IgD-negative memory B cell (primary cell): ENCODE measurements around the gene C2orf42. TPM values are rescaled to one million over a fixed set of nuclear protein-coding genes. Genes with fewer than 3 reads are reported as not detected.
"Not testable (repeated sequence)": the region's sequence is repeated elsewhere in the genome, so short reads cannot be mapped to it uniquely, and the experiment has no call there.

ENCODE experiments used
- H3K27ac Mint-ChIP-seq, 3 donors: one replicate each; pipeline ENCODE4 v1.8.0; 2020 to 2022; ENCODE audit warnings: mild to moderate bottlenecking in 3 of 3, mixed read lengths in 3 of 3, moderate library complexity in 1 of 3
- H3K27me3 Mint-ChIP-seq: one replicate; pipeline ENCODE4 v1.8.0; 2021; ENCODE audit warnings: mixed read lengths
- H3K36me3 Mint-ChIP-seq: one replicate; pipeline ENCODE4 v1.8.0; 2020; ENCODE audit warnings: mild to moderate bottlenecking, mixed read lengths
- H3K4me1 Mint-ChIP-seq, 3 donors: one replicate each; pipeline ENCODE4 v1.8.0; 2020 to 2022; ENCODE audit warnings: mixed read lengths in 3 of 3, mild to moderate bottlenecking in 1 of 3
- H3K4me3 Mint-ChIP-seq, 4 donors: one replicate each; pipeline ENCODE4 v1.8.0; 2020 to 2022; ENCODE audit warnings: mild to moderate bottlenecking in 4 of 4, mixed read lengths in 4 of 4, moderate library complexity in 3 of 4
- H3K9me3 Mint-ChIP-seq, 3 donors: one replicate each; pipeline ENCODE4 v1.8.0; 2020 to 2021; ENCODE audit warnings: mixed read lengths in 3 of 3, mild to moderate bottlenecking in 1 of 3
- polyA plus RNA-seq: library from polyadenylated mRNA; unstranded; fragments of 300-500 nt; fragmentation: Illumina TruSeq; gene quantifications from one replicate; pipeline ENCODE4 v1.2.3, GENCODE V29; 2021

C2orf42 gene
- 30.7 TPM for polyA plus RNA-seq

DNA sequence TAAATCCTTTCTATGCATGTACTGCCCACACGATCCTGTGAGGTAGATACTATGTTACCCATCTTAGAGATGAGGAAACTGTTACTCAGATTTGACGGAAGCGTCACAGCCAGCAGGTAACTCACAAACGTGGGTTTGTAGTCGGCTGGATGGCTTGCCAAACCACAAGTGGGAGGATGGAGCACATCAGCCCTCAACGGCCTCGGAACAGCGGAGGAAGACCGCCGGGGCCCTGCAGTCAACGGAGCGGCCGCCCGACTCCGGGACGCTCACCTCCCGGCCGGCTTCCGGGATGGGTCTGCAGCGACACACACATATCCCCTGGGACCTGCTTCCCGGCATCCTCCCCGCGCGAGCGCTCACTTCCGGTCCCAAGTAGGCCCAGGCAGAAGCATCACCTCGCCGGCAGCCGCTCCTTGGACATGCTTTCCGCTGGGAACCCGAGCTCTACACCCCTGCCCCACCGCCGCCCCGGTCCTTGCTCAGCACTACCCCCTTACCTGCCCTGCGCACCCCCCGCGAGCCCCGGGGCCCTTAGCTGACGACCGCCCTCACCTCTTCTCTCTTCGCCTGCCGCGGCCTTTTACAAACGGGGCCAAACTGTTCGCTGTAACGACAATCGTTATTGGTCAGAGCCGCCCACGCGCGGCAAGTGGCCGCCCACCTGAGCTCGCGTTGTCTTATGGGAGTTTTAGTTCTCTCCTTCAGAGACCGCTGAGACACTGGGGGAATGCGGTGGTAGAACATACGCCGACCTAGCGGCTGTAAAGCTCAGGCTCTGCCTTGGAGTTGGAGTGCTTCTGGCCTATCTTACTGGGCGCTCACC lies at the start of gene C2orf42:
C2orf42 (minus strand) TSS at position 602 of the 826 bp plus-strand sequence. CDS start 9,034 bp downstream, outside the sequence.
- peaks cover 10 to 17% (median 14%) of the 10 kb centered on the region in 3 donors for H3K4me1 Mint-ChIP-seq

DNA sequence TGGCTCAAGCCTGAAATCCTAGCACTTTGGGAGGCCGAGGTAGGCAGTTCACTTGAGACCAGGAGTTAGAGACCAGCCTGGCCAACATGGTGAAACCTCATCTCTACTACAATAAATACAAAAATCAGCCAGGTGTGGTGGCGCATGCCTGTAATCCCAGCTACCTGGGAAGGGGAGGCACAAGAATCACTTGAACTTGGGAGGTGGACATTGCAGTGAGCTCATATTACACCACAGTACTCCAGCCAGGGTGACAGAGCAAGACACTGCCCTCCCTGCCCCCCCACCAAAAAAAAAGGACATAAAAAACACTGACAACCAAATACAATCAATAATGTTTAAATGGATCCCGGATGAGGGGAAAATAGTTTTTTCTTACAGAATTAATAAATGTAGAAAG lies 49.8 kb upstream of the C2orf42 start:
- no peaks in the 10 kb centered on the region for H3K9me3 Mint-ChIP-seq
- no peak overlapping the region for H3K27ac Mint-ChIP-seq
- no peak overlapping the region for H3K4me3 Mint-ChIP-seq
- H3K27me3 Mint-ChIP-seq, result no peaks in the 10 kb centered on the region
- peaks cover 20 to 21% (median 21%) of the 10 kb centered on the region in 3 donors for H3K4me1 Mint-ChIP-seq
- H3K36me3 Mint-ChIP-seq, result no peaks in the 10 kb centered on the region

More for the DNA sequence above, at the start of gene C2orf42:
- no peaks in the 10 kb centered on the region for H3K9me3 Mint-ChIP-seq
- peak within 1 kb of the TSS; percentile 89 to 98 (median 96) for H3K4me3 Mint-ChIP-seq
- H3K27ac Mint-ChIP-seq, result peak within 1 kb of the TSS; percentile 96 to 100 (median 100)
- H3K27me3 Mint-ChIP-seq, result no peaks in the 10 kb centered on the region
- H3K36me3 Mint-ChIP-seq, result no peaks in the 10 kb centered on the region

DNA sequence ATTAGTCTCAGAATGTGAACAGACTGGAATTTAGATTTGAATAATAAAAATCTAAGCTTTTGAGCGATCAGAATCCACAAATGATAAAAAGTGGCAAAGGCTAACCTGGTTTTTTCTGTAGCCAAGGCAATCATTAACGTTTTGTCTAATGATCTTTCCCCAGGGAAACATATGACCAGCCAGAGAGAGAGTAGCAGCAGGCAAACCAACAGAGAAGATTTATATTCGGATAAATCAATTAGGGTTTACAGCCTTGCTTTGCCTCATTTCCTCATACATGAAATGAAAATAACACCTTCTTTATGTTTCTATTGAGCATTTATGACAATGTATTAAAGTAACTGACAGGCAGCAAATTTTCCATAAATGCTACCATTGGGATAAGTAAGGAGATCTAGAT lies 43.1 kb upstream of the C2orf42 start:
- H3K36me3 Mint-ChIP-seq, result no peaks in the 10 kb centered on the region
- H3K27ac Mint-ChIP-seq, result no peak overlapping the region
- H3K27me3 Mint-ChIP-seq, result no peaks in the 10 kb centered on the region
- H3K4me3 Mint-ChIP-seq, result no peak overlapping the region
- H3K9me3 Mint-ChIP-seq, result no peaks in the 10 kb centered on the region
- peaks cover 0 to 1% (median 0%) of the 10 kb centered on the region in 3 donors for H3K4me1 Mint-ChIP-seq

DNA sequence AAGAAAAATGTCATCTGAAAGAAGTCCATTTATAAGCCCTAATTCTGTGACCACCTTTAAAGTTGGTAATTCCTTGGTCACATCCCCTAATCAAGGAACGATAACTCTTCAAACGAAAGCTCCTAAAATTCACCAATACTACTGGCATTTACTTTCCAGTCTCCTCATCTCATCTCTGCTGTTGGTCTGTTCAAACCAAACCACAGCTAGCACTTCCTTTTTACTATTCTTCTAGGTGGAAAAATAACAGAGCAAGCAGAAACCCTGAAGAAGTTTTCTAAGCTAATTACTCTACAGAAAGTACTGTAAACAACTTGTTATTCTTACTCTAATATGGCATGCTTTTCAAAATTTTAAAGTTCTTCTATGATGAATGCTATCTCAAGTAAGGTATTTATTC lies 36.0 kb upstream of the C2orf42 start:
- peaks cover 1% of the 10 kb centered on the region for H3K36me3 Mint-ChIP-seq

DNA sequence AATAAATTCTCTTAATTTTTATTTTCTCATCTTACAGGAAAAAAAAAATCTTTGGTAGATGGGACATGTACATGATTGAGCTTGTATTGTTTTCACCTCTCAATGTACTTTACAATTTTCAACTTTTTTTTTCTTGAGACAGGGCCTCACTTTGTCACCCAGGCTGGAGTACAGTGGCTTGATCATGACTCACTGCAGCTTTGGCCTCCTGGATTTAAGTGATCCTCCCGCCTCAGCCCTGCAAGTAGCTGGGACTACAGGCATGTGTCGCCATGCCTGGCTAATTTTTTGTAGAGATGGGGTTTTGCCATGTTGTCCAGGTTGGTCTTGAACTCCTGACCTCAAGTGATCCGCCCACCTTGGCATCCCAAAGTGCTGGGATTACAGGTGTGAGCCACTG lies 32.5 kb upstream of the C2orf42 start:
- not testable (repeated sequence) for H3K27ac Mint-ChIP-seq, H3K4me1 Mint-ChIP-seq, H3K36me3 Mint-ChIP-seq, H3K9me3 Mint-ChIP-seq, H3K4me3 Mint-ChIP-seq, H3K27me3 Mint-ChIP-seq

More for the DNA sequence above, 36.0 kb upstream of the C2orf42 start:
- Mint-ChIP-seq H3K27ac (no peak overlapping the region), H3K27me3 (no peaks in the 10 kb centered on the region), H3K4me3 (no peak overlapping the region), H3K4me1 (peaks cover 0 to 1% (median 0%) of the 10 kb centered on the region in 3 donors), H3K9me3 (no peaks in the 10 kb centered on the region)

DNA sequence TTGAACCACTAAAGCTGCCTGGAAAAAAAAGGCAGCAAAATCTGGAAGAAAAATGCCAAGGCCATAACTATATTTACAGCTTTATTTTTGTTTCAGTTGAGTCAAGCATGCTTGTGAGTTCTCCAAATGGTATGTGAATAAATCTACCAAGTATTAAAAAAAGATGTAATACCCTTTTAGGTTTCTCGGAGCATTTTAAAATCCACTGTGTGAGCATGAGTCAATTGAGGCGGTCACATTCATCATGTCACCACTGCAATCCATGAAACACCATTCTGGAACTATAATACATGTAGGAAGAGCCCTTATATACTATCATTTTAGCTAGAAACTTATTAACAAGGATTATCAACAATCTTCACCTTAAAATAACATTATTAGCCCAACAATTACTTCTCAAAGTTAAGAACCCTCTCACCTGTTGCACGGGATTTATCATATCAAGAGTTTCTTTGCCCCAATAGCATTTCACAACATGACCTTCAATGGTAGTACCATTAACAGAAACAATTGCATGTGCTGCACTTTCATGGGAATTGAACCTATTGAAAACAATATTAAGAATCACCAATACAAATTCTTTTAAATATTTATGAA lies 24.2 kb upstream of the C2orf42 start:
- no peaks in the 10 kb centered on the region for H3K4me1 Mint-ChIP-seq
- H3K27ac Mint-ChIP-seq, result no peak overlapping the region
- H3K9me3 Mint-ChIP-seq, result no peaks in the 10 kb centered on the region
- H3K36me3 Mint-ChIP-seq, result peaks cover 2% of the 10 kb centered on the region
- no peaks in the 10 kb centered on the region for H3K27me3 Mint-ChIP-seq
- no peak overlapping the region for H3K4me3 Mint-ChIP-seq

DNA sequence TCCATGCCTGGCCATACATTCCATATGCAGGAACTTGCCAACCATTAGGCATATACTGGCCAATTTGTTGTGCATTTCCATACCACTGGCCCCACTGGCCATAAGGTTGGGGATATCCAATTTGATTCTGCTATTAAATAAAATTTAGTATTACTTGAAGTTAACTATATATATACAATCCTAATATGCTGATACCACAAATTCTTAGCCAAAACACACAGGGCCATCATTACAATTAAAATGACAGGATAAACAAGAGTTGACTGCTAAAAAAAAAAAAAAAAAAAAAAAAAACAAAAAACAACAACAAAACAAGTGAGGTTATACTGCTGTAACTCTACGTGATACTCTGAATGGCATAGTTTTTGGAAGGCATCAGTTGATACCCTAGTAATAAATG lies 23.5 kb upstream of the C2orf42 start:
- no peaks in the 10 kb centered on the region for H3K9me3 Mint-ChIP-seq
- H3K36me3 Mint-ChIP-seq, result peaks cover 2% of the 10 kb centered on the region
- no peak overlapping the region for H3K27ac Mint-ChIP-seq
- no peaks in the 10 kb centered on the region for H3K27me3 Mint-ChIP-seq
- H3K4me3 Mint-ChIP-seq, result no peak overlapping the region
- peaks cover 0 to 1% (median 0%) of the 10 kb centered on the region in 3 donors for H3K4me1 Mint-ChIP-seq

DNA sequence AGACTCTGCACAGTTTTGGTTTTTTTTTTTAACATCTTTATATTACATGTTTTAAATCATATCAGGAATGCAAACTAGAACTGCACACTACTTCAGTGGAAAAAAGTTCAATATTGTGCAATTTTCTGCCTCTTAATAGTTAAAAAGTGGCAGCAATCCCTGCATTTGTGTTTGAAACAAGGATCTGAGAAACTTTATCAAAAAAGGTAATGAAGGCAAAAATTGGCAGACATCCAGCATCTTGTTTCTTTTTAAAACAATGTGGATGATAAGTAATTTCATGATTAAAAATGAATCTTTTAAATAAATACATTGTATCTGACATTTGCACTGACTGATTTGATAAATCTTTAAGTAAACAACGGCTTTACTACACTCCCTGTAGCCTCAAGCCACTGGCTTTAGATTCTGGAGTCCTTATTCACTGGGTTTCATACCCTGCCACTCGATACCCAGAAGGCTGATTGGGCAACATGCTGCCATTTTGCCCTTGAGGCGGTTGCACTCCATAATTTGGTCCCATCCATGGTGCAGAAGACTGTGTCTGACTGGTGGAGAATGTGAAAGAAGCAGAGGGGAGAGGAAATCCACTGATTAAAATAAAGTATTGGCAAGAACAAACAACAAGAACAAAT lies 21.6 kb upstream of the C2orf42 start:
- H3K36me3 Mint-ChIP-seq, result peaks cover 2% of the 10 kb centered on the region
- H3K4me3 Mint-ChIP-seq, result no peak overlapping the region
- no peaks in the 10 kb centered on the region for H3K27me3 Mint-ChIP-seq
- H3K27ac Mint-ChIP-seq, result no peak overlapping the region
- H3K4me1 Mint-ChIP-seq, result peaks cover 0 to 1% (median 0%) of the 10 kb centered on the region in 3 donors
- no peaks in the 10 kb centered on the region for H3K9me3 Mint-ChIP-seq

DNA sequence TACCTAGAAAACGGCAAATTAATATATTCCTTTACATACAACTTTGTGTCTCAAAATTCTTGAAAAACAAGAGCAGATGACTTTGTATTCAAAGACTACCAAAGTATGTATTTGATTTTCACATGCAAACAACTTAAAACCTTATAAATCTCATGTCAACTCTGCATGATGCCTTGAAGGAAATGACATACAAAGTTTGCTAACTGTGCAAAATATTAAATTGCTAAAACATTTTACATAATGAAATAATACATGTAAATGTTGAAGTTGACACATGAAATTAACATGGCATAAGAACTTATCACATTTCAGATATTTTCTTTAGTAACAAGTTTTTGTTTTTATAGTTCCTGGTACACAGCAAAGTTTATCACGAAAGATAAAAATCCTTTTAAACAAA lies 20.8 kb upstream of the C2orf42 start:
- H3K9me3 Mint-ChIP-seq, result no peaks in the 10 kb centered on the region

DNA sequence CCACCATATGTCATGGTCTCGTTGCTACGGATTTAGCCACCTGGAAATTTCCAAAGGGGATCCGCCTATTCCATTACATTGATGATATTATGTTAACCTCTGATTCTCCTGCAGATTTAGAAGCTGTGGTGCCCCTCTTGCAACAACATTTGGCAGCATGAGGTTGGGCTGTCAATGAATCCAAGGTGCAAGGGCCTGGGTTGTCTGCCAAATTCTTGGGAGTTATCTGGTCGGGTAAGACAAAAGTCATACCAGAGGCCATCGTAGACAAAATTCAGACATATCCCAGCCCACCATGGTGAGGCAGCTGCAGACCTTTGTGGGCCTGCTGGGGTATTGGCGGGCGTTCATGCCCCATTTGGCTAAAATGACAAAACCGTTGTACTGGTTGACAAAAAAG lies 13.6 kb upstream of the C2orf42 start:
- H3K27me3 Mint-ChIP-seq, result no peaks in the 10 kb centered on the region
- H3K4me1 Mint-ChIP-seq, result no peaks in the 10 kb centered on the region
- H3K27ac Mint-ChIP-seq, result no peak overlapping the region
- no peaks in the 10 kb centered on the region for H3K36me3 Mint-ChIP-seq
- H3K4me3 Mint-ChIP-seq, result peak overlapping the region in 1 of 4 donors; percentile 47
- H3K9me3 Mint-ChIP-seq, result peaks cover 0 to 2% (median 0%) of the 10 kb centered on the region in 3 donors

More for the DNA sequence above, 20.8 kb upstream of the C2orf42 start:
- Mint-ChIP-seq H3K27ac (no peak overlapping the region), H3K4me1 (peaks cover 0 to 1% (median 0%) of the 10 kb centered on the region in 3 donors), H3K36me3 (peaks cover 2% of the 10 kb centered on the region), H3K27me3 (no peaks in the 10 kb centered on the region), H3K4me3 (no peak overlapping the region)

DNA sequence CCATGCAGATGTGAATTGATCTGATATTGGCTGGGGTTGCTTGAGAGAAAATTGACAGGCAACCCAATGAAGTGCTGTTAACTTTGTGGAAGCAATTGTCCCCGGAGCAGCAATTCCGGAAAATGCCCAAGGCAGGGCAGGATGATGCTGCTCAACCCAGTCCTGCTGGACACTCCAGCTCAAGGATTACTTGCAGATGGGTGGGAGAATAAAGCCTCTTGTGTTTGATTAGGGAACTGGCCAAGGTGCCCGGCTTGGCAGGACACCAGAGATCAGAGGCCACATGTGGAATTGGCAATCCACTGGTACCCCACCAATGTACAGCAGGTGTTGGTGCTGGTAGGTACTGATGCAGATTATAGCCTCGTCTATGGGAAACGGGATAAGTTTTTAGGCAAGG lies 12.3 kb upstream of the C2orf42 start:
- Mint-ChIP-seq H3K4me3 (no peak overlapping the region), H3K36me3 (no peaks in the 10 kb centered on the region), H3K27me3 (no peaks in the 10 kb centered on the region), H3K9me3 (peaks cover 0 to 2% (median 0%) of the 10 kb centered on the region in 3 donors), H3K27ac (no peak overlapping the region), H3K4me1 (no peaks in the 10 kb centered on the region)

DNA sequence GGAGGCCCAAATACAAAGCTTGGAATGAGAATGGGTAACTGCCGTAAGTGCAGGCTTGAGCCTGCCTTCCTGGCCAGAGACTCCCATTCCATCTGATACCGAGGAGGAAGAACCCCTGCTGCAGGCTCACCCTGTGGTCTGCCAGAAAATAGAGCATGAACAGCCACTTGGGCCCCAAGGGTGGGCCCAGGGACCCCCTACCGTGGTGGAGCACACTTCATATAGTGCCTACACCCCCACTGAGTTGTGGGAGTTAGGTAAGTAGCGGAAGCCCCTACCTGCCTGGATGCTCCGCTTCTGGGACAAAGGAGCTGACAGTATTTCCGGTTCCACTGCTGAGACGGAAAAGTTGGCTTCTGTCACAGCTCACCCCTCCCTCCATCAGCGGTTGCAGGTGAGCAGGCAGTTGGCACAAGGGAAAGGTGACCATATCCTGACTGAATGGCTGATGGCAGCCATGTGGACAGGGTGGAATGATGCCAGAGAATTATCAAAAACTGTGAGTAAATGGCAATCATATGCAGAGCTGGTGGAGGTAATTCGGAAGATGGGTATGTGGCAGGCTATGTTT lies 11.5 kb upstream of the C2orf42 start:
- Mint-ChIP-seq H3K4me1 (no peaks in the 10 kb centered on the region), H3K9me3 (peaks cover 0 to 2% (median 0%) of the 10 kb centered on the region in 3 donors), H3K4me3 (no peak overlapping the region), H3K27me3 (no peaks in the 10 kb centered on the region), H3K36me3 (no peaks in the 10 kb centered on the region), H3K27ac (no peak overlapping the region)

DNA sequence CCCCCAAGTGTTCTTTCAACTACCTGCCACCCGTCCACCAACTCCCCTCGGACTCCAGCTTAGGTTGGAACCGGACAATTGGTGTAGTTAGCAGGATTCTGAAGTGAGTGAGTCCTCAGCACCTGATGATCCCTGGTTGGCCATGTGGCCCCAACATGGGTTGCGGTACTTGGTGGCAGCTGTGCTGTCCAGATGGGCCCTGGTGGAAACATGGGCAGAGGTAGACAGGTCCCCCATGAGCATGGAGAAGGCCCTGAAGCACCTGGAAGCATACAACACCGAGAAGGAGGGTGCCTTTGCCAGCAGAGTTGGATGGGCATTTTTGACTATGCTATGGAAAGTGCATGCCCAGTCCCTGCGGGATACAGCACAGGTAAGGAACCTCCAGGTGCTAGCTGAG lies 11.0 kb upstream of the C2orf42 start:
- Mint-ChIP-seq H3K4me1 (no peaks in the 10 kb centered on the region), H3K9me3 (peaks cover 0 to 2% (median 0%) of the 10 kb centered on the region in 3 donors), H3K27ac (no peak overlapping the region), H3K36me3 (no peaks in the 10 kb centered on the region), H3K27me3 (no peaks in the 10 kb centered on the region), H3K4me3 (no peak overlapping the region)

DNA sequence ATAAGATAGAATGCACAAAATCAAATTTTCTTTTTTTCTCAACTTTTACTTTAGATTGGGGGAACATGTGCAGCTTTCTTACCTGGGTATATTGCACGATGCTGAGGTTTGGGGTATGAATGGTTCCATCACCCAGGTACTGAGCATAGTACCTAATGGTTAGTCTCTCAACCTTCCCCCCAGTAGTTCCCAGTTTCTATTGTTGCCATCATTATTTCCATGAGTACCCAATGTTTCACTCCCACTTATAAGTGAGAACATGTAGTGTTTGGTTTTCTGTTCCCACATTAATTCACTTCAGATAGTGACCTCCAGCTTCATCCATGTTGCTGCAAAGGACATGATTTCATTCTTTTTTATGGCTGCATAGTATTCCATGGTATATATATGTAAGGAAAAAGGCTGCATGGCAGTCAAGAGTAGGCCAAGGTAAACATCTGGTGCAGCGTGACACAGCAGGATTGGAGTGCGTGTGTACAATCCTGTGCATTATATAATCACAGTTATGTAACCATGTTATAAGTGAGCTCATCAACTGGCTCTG lies 10.5 kb upstream of the C2orf42 start:
- Mint-ChIP-seq H3K27ac (no peak overlapping the region), H3K36me3 (no peaks in the 10 kb centered on the region), H3K4me1 (no peaks in the 10 kb centered on the region), H3K4me3 (no peak overlapping the region), H3K27me3 (no peaks in the 10 kb centered on the region), H3K9me3 (peaks cover 0 to 2% (median 0%) of the 10 kb centered on the region in 3 donors)
